Measurements from ENCODE around the gene CCDC180. TPM values are rescaled to one million over a fixed set of nuclear protein-coding genes. Genes with fewer than 3 reads are reported as not detected.
"Not testable (repeated sequence)": the region's sequence is repeated elsewhere in the genome, so short reads cannot be mapped to it uniquely, and the experiment has no call there.

Gene CCDC180
- 0.36 and 0.55 TPM in 2 replicates for polyA plus RNA-seq (2011; rRNA removed)
- 1.4 and 1.5 TPM in 2 replicates for polyA minus RNA-seq (2011; rRNA and poly(A)+ RNA removed)

DNA sequence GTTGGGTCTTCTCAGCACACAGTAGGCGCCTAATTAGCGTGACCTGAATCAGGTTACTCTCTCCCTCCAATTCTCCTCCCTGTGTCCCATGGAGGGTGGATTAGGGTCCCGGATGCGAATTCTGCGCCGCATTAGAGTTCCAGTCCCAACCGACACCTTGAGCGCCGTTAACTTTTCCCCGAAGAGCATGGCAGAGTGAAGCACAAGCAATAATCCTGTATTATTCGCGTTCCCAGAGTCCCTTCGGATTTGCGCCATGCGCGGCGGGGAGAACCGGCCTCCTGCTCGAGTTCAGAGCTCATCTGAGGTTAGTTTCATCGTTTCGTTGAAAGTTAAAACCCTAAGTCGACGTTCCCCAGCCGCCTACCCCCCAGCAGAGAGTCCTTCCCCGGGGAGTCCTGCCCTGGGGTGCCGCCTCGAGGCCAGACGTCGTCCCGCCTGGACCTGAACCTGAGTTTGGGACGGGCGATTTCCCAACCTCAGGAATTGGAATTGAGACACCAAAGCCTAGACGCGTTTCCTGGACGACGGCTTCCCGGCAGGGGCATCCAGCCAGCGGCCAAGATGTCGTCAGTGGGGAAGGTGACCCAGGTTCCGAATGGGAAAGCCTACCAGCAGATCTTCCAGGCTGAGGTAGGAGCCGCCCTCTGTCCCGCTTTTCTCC, at the start of gene CCDC180:
CCDC180 (plus strand) TSS at position 160 of the 664 bp plus-strand sequence; CDS start at position 565, 405 bp downstream.
- no peaks in the 10 kb centered on the region for H3K27me3 ChIP-seq (ENCODE audit: control insufficient read depth, insufficient read depth, low read length)
- POLR2A ChIA-PET: no interaction called here

DNA sequence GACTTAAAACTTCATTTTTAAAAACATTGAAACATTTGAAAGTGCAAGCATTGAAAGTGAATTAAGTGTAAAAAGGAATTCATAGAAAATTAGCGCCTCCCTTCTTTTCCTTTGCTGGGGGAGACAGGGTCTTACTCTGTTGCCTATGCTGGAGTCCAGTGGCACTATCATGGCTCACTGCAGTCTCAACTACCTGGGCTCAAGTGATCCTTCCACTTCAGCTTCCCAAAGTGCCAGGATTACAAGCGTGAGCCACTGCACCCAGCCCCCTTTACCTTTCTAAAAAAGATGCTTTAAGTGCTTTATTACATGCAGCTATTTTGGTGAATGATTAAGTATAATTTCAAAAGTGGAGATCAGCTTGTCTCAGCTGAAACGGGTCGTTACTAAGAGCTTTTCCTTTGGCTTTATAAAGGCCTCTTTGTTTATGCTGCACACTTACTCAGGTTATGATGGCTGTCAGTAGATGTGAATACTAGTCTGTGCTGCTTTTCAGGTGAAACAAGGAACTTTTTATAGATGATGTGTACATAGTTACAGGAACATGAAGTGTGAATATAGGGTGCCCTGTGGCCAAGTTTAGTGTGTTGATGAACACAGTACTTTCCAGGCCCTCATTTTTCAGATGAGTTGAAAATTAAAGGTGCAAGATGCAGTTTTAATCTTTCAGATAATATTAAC, 47.5 kb upstream of the CCDC180 start:
- POLR2A ChIA-PET; H3K36me3 ChIP-seq (ENCODE audit: control insufficient read depth, insufficient read depth, low read length); H3K27me3 ChIP-seq (ENCODE audit: control insufficient read depth, insufficient read depth, low read length); H3K4me3 ChIP-seq (ENCODE audit: low read depth, low read length); DNase-seq (ENCODE audit: low read depth): not testable (repeated sequence)
- CTCF ChIA-PET: interaction anchor here (1.0 kb wide), 1 partner anchor 12 kb away, joined by 3 read pairs; no protein-coding TSS in a partner anchor

More for the DNA sequence above, at the start of gene CCDC180:
- Histone ChIP-seq H3K36me3 (ENCODE audit: control insufficient read depth, insufficient read depth, low read length) (no peaks in the 10 kb centered on the region), H3K4me3 (ENCODE audit: low read depth, low read length) (no peak within 1 kb of the TSS)
- TF ChIP-seq, protein P1, sequence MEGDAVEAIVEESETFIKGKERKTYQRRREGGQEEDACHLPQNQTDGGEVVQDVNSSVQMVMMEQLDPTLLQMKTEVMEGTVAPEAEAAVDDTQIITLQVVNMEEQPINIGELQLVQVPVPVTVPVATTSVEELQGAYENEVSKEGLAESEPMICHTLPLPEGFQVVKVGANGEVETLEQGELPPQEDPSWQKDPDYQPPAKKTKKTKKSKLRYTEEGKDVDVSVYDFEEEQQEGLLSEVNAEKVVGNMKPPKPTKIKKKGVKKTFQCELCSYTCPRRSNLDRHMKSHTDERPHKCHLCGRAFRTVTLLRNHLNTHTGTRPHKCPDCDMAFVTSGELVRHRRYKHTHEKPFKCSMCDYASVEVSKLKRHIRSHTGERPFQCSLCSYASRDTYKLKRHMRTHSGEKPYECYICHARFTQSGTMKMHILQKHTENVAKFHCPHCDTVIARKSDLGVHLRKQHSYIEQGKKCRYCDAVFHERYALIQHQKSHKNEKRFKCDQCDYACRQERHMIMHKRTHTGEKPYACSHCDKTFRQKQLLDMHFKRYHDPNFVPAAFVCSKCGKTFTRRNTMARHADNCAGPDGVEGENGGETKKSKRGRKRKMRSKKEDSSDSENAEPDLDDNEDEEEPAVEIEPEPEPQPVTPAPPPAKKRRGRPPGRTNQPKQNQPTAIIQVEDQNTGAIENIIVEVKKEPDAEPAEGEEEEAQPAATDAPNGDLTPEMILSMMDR (IDR thresholded peaks at IDR 0.05; ENCODE audit: insufficient read depth, low read depth, low read length): no peak
- no peak for DNase-seq (ENCODE audit: low read depth)
- CTCF ChIA-PET: no interaction called here

DNA sequence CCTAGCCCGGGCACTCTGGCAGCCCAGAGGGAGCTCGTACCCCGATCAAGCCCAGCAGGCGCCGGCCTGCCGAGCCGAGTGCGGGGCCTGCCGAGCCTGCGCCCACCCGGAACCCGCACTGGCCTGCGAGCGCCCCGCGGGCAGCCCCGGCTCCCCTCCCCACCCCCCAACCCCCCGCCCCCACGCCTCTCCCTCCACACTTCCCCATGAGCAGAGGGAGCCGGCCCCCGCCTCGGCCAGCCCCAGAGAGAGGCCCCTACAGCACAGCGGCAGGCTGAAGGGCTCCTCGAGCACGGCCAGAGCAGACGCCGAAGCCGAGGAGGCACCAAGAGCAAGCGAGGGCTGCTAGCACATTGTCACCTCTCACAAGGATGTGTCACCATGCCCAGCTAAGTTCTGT, 36.2 kb upstream of the CCDC180 start:
- ChIA-PET POLR2A (no interaction called here), CTCF (interaction anchor here (0.6 to 0.8 kb wide), 2 partner anchors 11 to 62 kb away, joined by 3 read pairs; no protein-coding TSS in a partner anchor)
- TF ChIP-seq, protein P1 (IDR thresholded peaks at IDR 0.05; ENCODE audit: insufficient read depth, low read depth, low read length): no peak
- DNase-seq (ENCODE audit: low read depth): no peak
- no peaks in the 10 kb centered on the region for H3K27me3 ChIP-seq (ENCODE audit: control insufficient read depth, insufficient read depth, low read length)
- peaks cover under 1% of the 10 kb centered on the region; the same call in 1 of the 2 replicates for H3K36me3 ChIP-seq (ENCODE audit: control insufficient read depth, insufficient read depth, low read length)
- H3K4me3 ChIP-seq (ENCODE audit: low read depth, low read length): no peak overlapping the region

DNA sequence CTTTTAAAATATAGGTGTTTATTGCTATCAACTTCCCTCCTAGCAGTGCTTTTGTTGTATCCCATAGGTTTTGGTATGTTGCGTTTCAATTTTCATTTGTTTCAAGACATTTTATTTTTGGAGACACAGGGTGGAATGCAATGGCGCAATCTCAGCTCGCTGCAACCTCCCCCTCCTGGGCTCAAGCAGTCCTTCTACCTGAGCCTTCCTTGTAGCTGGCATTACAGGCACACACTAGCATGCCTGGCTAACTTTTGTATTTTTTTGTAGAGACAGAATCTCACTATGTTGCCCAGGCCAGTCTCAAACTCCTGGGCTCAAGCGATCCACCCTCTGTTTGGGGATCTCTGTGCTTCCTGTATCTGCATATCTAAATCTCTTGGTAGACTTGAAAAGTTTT, 35.4 kb upstream of the CCDC180 start:
- POLR2A ChIA-PET: no interaction called here
- peaks cover 2% of the 10 kb centered on the region; the same call in 1 of the 2 replicates for H3K36me3 ChIP-seq (ENCODE audit: control insufficient read depth, insufficient read depth, low read length)
- TF ChIP-seq, protein P1 (IDR thresholded peaks at IDR 0.05; ENCODE audit: insufficient read depth, low read depth, low read length): no peak
- H3K27me3 ChIP-seq (ENCODE audit: control insufficient read depth, insufficient read depth, low read length): no peaks in the 10 kb centered on the region
- no peak for DNase-seq (ENCODE audit: low read depth)
- CTCF ChIA-PET: interaction anchor here (0.5 to 0.8 kb wide), 2 partner anchors 12 to 392 kb away, joined by 3 read pairs; no protein-coding TSS in a partner anchor
- no peak overlapping the region for H3K4me3 ChIP-seq (ENCODE audit: low read depth, low read length)

DNA sequence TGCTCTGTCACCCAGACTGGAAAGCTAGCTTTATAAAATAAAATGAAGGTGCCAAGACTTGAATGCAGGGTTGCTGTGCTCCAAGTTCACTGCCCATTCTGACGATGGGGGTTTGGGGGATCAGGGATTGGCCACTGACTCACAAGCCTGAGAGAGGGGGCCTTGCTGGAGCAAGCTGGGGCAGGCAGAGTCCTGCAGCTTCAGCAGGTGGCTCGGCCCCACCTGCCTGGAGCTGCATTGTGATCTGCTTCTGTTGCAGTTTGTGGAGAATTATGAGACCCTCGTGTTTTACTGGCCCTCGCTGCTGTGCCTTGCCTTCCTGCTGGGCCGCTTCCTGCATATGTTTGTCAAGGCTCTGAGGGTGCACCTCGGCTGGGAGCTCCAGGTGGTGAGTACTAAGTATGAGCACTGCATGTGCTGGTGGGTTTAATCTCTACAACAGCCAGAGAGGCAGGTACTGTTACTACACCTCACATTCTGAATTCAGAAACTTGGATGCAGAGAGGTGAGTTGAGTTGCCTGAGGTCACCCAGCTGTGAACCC, 31.1 kb upstream of the CCDC180 start:
- H3K4me3 ChIP-seq (ENCODE audit: low read depth, low read length): no peak overlapping the region
- H3K36me3 ChIP-seq (ENCODE audit: control insufficient read depth, insufficient read depth, low read length): peaks cover 2% of the 10 kb centered on the region; the same call in 1 of the 2 replicates
- POLR2A ChIA-PET: no interaction called here
- no peaks in the 10 kb centered on the region for H3K27me3 ChIP-seq (ENCODE audit: control insufficient read depth, insufficient read depth, low read length)
- CTCF ChIA-PET: no interaction called here
- no peak for DNase-seq (ENCODE audit: low read depth)
- TF ChIP-seq, protein P1 (IDR thresholded peaks at IDR 0.05; ENCODE audit: insufficient read depth, low read depth, low read length): no peak

All from BJ (cell line).